ENCODE measurements around the gene MZF1. TPM values are rescaled to one million over a fixed set of nuclear protein-coding genes. Genes with fewer than 3 reads are reported as not detected.

The MZF1 gene
- total RNA-seq, 1 donor from 2014 or later = 17.4 TPM

DNA sequence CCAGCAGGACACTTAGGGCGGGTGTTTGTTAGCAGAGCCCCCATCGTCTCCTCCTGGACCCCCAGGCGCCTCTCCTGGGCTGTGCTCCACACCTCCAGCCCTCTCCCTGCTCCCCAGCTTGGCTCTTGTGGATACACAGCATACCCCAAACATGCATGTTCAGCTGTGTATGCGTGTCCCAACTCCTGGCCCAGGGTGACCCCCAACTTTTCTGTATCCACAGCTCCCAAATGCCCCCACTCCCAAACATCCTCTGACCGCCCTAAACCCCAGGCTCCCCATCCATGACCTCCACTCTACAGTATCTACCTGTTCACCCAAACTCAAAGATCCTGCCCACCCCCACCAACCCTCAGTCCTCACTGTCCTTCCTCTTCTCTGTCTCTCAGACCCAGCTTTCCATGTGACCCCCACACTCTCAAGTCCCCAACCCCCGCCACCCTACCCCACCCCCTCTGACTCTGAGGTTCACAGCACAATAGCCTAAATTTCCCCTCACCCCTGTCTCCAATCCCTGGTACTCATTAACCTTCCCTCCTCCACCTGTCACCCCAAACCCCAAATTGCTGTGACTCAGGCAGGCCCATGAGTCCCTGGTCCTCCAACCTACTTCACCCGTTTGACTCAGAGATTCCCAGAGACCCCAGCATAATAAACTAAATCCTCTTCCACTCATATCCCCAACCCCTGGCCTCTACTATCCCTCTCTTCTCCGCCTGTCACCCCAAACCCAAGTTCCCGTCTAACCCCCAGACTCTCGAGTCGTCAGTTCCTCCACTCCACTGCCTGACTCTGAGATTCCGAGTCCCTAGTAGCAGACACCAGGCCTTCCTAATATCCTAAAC lies 15.7 kb downstream of the MZF1 start:
- H3K4me1 ChIP-seq (ENCODE audit: insufficient read depth, low read length) = peaks cover 39% of the 10 kb centered on the region
- Mint-ChIP-seq H3K36me3 (ENCODE audit: low read depth, unreplicated experiment) (peaks cover 13% of the 10 kb centered on the region), H3K9me3 (ENCODE audit: unreplicated experiment) (no peaks in the 10 kb centered on the region), H3K27me3 (ENCODE audit: low read depth, unreplicated experiment) (no peaks in the 10 kb centered on the region), H3K27ac (ENCODE audit: unreplicated experiment) (peak overlapping the region; percentile 88), H3K4me3 (ENCODE audit: unreplicated experiment) (peak overlapping the region; percentile 97), H3K4me1 (ENCODE audit: low read depth, unreplicated experiment) (peaks cover 31% of the 10 kb centered on the region)
- DNase-seq (ENCODE audit: low read depth) = no peak
- H3K4me2 ChIP-seq (ENCODE audit: low read length) = peak overlapping the region; percentile 98
- peaks cover 42% of the 10 kb centered on the region for H3K79me2 ChIP-seq (ENCODE audit: insufficient read depth, low read length)
- H3K4me3 ChIP-seq (ENCODE audit: insufficient read depth, low read depth, low read length) = peak overlapping the region; percentile 94
- TF ChIP-seq EZH2 (IDR thresholded peaks at IDR 0.05; ENCODE audit: insufficient read depth, low read length) = no peak
- TF ChIP-seq, protein P1, sequence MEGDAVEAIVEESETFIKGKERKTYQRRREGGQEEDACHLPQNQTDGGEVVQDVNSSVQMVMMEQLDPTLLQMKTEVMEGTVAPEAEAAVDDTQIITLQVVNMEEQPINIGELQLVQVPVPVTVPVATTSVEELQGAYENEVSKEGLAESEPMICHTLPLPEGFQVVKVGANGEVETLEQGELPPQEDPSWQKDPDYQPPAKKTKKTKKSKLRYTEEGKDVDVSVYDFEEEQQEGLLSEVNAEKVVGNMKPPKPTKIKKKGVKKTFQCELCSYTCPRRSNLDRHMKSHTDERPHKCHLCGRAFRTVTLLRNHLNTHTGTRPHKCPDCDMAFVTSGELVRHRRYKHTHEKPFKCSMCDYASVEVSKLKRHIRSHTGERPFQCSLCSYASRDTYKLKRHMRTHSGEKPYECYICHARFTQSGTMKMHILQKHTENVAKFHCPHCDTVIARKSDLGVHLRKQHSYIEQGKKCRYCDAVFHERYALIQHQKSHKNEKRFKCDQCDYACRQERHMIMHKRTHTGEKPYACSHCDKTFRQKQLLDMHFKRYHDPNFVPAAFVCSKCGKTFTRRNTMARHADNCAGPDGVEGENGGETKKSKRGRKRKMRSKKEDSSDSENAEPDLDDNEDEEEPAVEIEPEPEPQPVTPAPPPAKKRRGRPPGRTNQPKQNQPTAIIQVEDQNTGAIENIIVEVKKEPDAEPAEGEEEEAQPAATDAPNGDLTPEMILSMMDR (IDR thresholded peaks at IDR 0.05; ENCODE audit: insufficient read depth, low read depth, low read length) = no peak
- no peak overlapping the region for H2AFZ ChIP-seq (ENCODE audit: low read depth, low read length)
- peaks cover 8% of the 10 kb centered on the region for H3K36me3 ChIP-seq (ENCODE audit: insufficient read depth, low read length)
- peak overlapping the region; percentile 97 for H3K9ac ChIP-seq (ENCODE audit: low read length)
- no peaks in the 10 kb centered on the region for H3K9me3 ChIP-seq (ENCODE audit: insufficient read depth, low read depth, low read length)
- FAIRE-seq = no peak
- H4K20me1 ChIP-seq (ENCODE audit: insufficient read depth, low read length) = peaks cover 15% of the 10 kb centered on the region
- H3K27ac ChIP-seq (ENCODE audit: low read depth, low read length) = peak overlapping the region; percentile 80
- H3K27me3 ChIP-seq (ENCODE audit: insufficient read depth, low read length) = peaks cover 4% of the 10 kb centered on the region

DNA sequence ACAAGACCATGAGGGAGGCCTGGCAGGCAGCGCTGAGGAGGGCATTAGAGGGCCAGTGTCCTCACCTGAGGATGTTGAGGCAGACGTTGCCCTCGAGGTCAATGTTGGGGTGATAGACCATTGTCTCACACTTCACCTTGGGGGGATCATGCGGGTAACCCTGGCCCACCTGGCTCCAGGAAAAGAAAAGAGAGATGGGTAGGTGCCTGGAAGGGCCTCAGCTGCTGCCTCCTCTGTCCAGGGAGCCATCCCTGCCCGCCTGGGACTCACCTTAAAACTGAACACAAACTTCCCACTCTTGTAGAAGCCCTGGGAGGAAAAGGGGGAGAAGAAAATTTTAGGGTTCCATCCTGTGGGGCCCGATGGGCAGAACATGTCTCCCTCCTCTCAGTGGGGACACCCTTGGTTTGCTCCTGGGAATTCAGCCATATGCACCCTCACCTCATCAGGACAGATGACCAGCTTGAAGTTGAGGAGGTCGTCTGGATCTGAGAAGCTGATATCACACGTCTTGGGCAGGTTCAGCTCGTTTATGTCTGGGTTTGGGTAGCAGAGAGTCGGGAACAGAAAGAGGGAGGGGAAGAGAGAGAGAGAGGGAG lies 16.4 kb downstream of the MZF1 start:
- Histone ChIP-seq H3K4me1 (ENCODE audit: insufficient read depth, low read length) (peaks cover 32% of the 10 kb centered on the region), H3K79me2 (ENCODE audit: insufficient read depth, low read length) (peaks cover 45% of the 10 kb centered on the region), H3K4me3 (ENCODE audit: insufficient read depth, low read depth, low read length) (peak overlapping the region; percentile 94), H3K9me3 (ENCODE audit: insufficient read depth, low read depth, low read length) (no peaks in the 10 kb centered on the region), H3K4me2 (ENCODE audit: low read length) (peak overlapping the region; percentile 98), H4K20me1 (ENCODE audit: insufficient read depth, low read length) (peaks cover 22% of the 10 kb centered on the region), H2AFZ (ENCODE audit: low read depth, low read length) (no peak overlapping the region), H3K36me3 (ENCODE audit: insufficient read depth, low read length) (peaks cover 16% of the 10 kb centered on the region), H3K9ac (ENCODE audit: low read length) (peak overlapping the region; percentile 97), H3K27me3 (ENCODE audit: insufficient read depth, low read length) (peaks cover 4% of the 10 kb centered on the region), H3K27ac (ENCODE audit: low read depth, low read length) (peak overlapping the region; percentile 20)
- no peaks in the 10 kb centered on the region for H3K27me3 Mint-ChIP-seq (ENCODE audit: low read depth, unreplicated experiment)
- peak overlapping the region; percentile 79 for H3K27ac Mint-ChIP-seq (ENCODE audit: unreplicated experiment)
- no peaks in the 10 kb centered on the region for H3K9me3 Mint-ChIP-seq (ENCODE audit: unreplicated experiment)
- DNase-seq (ENCODE audit: low read depth) (no peak), FAIRE-seq (no peak)
- peak overlapping the region; percentile 97 for H3K4me3 Mint-ChIP-seq (ENCODE audit: unreplicated experiment)
- H3K36me3 Mint-ChIP-seq (ENCODE audit: low read depth, unreplicated experiment) = peaks cover 18% of the 10 kb centered on the region
- peaks cover 31% of the 10 kb centered on the region for H3K4me1 Mint-ChIP-seq (ENCODE audit: low read depth, unreplicated experiment)
- TF ChIP-seq, protein P1 (IDR thresholded peaks at IDR 0.05; ENCODE audit: insufficient read depth, low read depth, low read length) = no peak
- no peak for TF ChIP-seq EZH2 (IDR thresholded peaks at IDR 0.05; ENCODE audit: insufficient read depth, low read length)
